SK-N-SH (cell line): ENCODE data around the gene SLC66A2. TPM values are rescaled to one million over a fixed set of nuclear protein-coding genes. Genes with fewer than 3 reads are reported as not detected.

ENCODE experiments used
- CTCF ChIA-PET: fragments of 300-600, 350-600 bp; formaldehyde crosslinking; extraction: SDS; loops from one replicate; lab custom pipeline; 2021; lab: Yijun Ruan, JAX
- POLR2A ChIA-PET: fragments of 350-600 bp; sonication (Branson Sonifier 250); formaldehyde crosslinking; extraction: SDS; loops from one replicate; lab custom pipeline; 2020; ENCODE audit warnings: antibody characterized with exemption, inconsistent platforms; lab: Yijun Ruan, JAX
- DNase-seq: peaks from one replicate; pipeline ENCODE4 v3.0.0; 2012
- H2AFZ ChIP-seq: fragments of 200-600 bp; sonication (generic); 2 replicates; pipeline ENCODE4 v1.8.1; 2016; ENCODE audit warnings: antibody characterized with exemption, mild to moderate bottlenecking, low read depth
- H3F3A ChIP-seq: fragments of 200-600 bp; sonication (generic); replicated peaks from 2 replicates; pipeline ENCODE3; 2016; ENCODE audit warnings: antibody characterized with exemption, mild to moderate bottlenecking; ENCODE audit not compliant: insufficient read depth
- H3K27ac ChIP-seq, 2 experiments: fragments of 200-500 bp in 1 of 2; fragments of 200-600 bp in 1 of 2; sonication (Bioruptor generic) in 1 of 2; sonication (generic), shearing (Covaris generic) in 1 of 2; 2 replicates each; pipeline versions ENCODE4 v1.5.1 to v1.6.1; 2014 to 2016; ENCODE audit warnings: low read depth in 2 of 2, inconsistent platforms in 1 of 2, low read length in 1 of 2, mild to moderate bottlenecking in 1 of 2, mixed read lengths in 1 of 2
- H3K27me3 ChIP-seq: fragments of 200-600 bp; sonication (generic), shearing (Covaris generic); 2 replicates; pipeline ENCODE4 v1.6.1; 2016; ENCODE audit warnings: mixed run types; ENCODE audit not compliant: insufficient read depth
- H3K36me3 ChIP-seq, 2 experiments: fragments of 200-500 bp in 1 of 2; fragments of 200-600 bp in 1 of 2; sonication (Bioruptor generic) in 1 of 2; sonication (generic) in 1 of 2; replicated peaks in 1 of 2; 2 replicates each; pipeline versions ENCODE3 to v1.5.1; 2014 to 2016; ENCODE audit warnings: low read length in 1 of 2, mild to moderate bottlenecking in 1 of 2; ENCODE audit not compliant: insufficient read depth in 2 of 2, control insufficient read depth in 1 of 2
- H3K4me1 ChIP-seq, 2 experiments: fragments of 200-500 bp in 1 of 2; fragments of 200-600 bp in 1 of 2; sonication (Bioruptor generic) in 1 of 2; sonication (generic), shearing (Covaris generic) in 1 of 2; 2 replicates each; pipeline versions ENCODE4 v1.5.1 to v1.6.1; 2014 to 2016; ENCODE audit warnings: low read depth in 1 of 2, low read length in 1 of 2, mixed run types in 1 of 2; ENCODE audit not compliant: insufficient read depth in 2 of 2, control insufficient read depth in 1 of 2
- H3K4me2 ChIP-seq: fragments of 200-600 bp; sonication (generic), shearing (Covaris generic); 2 replicates; pipeline ENCODE4 v1.6.1; 2017; ENCODE audit warnings: mixed run types
- H3K4me3 ChIP-seq, 2 experiments: fragments of 200-500 bp in 1 of 2; fragments of 200-600 bp in 1 of 2; sonication (Bioruptor generic) in 1 of 2; sonication (generic), shearing (Covaris generic) in 1 of 2; 2 replicates each; pipeline versions ENCODE4 v1.5.1 to v1.8.1; 2014 to 2016; ENCODE audit warnings: low read depth in 2 of 2, inconsistent platforms in 1 of 2, low read length in 1 of 2, mild to moderate bottlenecking in 1 of 2, mixed read lengths in 1 of 2, moderate library complexity in 1 of 2
- H3K79me2 ChIP-seq: fragments of 200-600 bp; sonication (generic); 2 replicates; pipeline ENCODE4 v1.8.1; 2017; ENCODE audit warnings: mild to moderate bottlenecking; ENCODE audit not compliant: insufficient read depth
- H3K9ac ChIP-seq: fragments of 200-600 bp; sonication (generic); 2 replicates; pipeline ENCODE4 v1.6.1; 2017; ENCODE audit warnings: mixed run types
- H3K9me2 ChIP-seq: fragments of 200-600 bp; sonication (generic); 2 replicates; pipeline ENCODE4 v1.6.1; 2017; ENCODE audit warnings: mixed run types
- H3K9me3 ChIP-seq: fragments of 200-600 bp; sonication (generic); 2 replicates; pipeline ENCODE4 v1.6.1; 2017; ENCODE audit warnings: mixed run types, mild to moderate bottlenecking, moderate library complexity
- H4K20me1 ChIP-seq: fragments of 200-600 bp; sonication (generic); 2 replicates; pipeline ENCODE4 v1.6.1; 2017; ENCODE audit warnings: mild to moderate bottlenecking, mixed run types; ENCODE audit not compliant: insufficient read depth
- CTCF ChIP-seq: fragments of 200-600 bp; sonication (generic); IDR thresholded peaks from 2 replicates; pipeline ENCODE4 v1.6.1; 2017; ENCODE audit warnings: antibody characterized with exemption, mild to moderate bottlenecking, moderate library complexity
- EZH2phosphoT487 ChIP-seq: fragments of 200-600 bp; sonication (generic); IDR thresholded peaks from 2 replicates; pipeline ENCODE4 v1.6.1; 2017; ENCODE audit warnings: low read depth, mixed run types, mild to moderate bottlenecking, antibody characterized with exemption, moderate library complexity, borderline replicate concordance
- FOSL2 ChIP-seq: IDR thresholded peaks from 2 replicates; pipeline ENCODE4 v1.4.0; 2012; ENCODE audit warnings: low read depth, mild to moderate bottlenecking, moderate library complexity, borderline replicate concordance
- FOXM1 ChIP-seq: IDR thresholded peaks from 2 replicates; pipeline ENCODE4 v1.4.0; 2012; ENCODE audit warnings: low read depth, mild to moderate bottlenecking
- GABPA ChIP-seq: IDR thresholded peaks from 2 replicates; pipeline ENCODE4 v1.4.0; 2012; ENCODE audit warnings: low read depth, mild to moderate bottlenecking
- GATA2 ChIP-seq: sonication (generic); formaldehyde crosslinking; IDR thresholded peaks from 2 replicates; pipeline ENCODE4 v1.5.0; 2020; ENCODE audit warnings: mild to moderate bottlenecking, missing genetic modification reagents
- IRF3 ChIP-seq: fragments of 150-350 bp; IDR thresholded peaks from 2 replicates; pipeline ENCODE4 v1.6.1; 2016; ENCODE audit warnings: mild to moderate bottlenecking, low read depth, low read length
- JUND ChIP-seq: IDR thresholded peaks from 2 replicates; pipeline ENCODE4 v1.4.0; 2012
- MEF2A ChIP-seq: IDR thresholded peaks from 2 replicates; pipeline ENCODE4 v1.4.0; 2012; ENCODE audit warnings: low read depth, borderline replicate concordance
- NFIC ChIP-seq: IDR thresholded peaks from 2 replicates; pipeline ENCODE4 v1.4.0; 2012; ENCODE audit warnings: borderline replicate concordance
- NRF1 ChIP-seq: IDR thresholded peaks from 2 replicates; pipeline ENCODE4 v1.6.1; 2012; ENCODE audit warnings: low read depth, mild to moderate bottlenecking, low read length
- PBX3 ChIP-seq: IDR thresholded peaks from 2 replicates; pipeline ENCODE4; 2012
- RCOR1 ChIP-seq: fragments of 150-350 bp; IDR thresholded peaks from 2 replicates; pipeline ENCODE4 v1.6.1; 2017; ENCODE audit warnings: antibody characterized with exemption, low read length
- REST ChIP-seq: IDR thresholded peaks from 2 replicates; pipeline ENCODE4 v1.6.1; 2012; ENCODE audit warnings: mild to moderate bottlenecking, low read depth, low read length, moderate library complexity
- RFX5 ChIP-seq: IDR thresholded peaks from 2 replicates; pipeline ENCODE4 v1.6.1; 2012; ENCODE audit warnings: mild to moderate bottlenecking, improper control_type of control experiment, low read length
- SIN3A ChIP-seq: IDR thresholded peaks from 2 replicates; pipeline ENCODE4 v1.6.1; 2012; ENCODE audit warnings: low read depth, mild to moderate bottlenecking, low read length, moderate library complexity, borderline replicate concordance
- SMC3 ChIP-seq: IDR thresholded peaks from 2 replicates; pipeline ENCODE4 v1.6.1; 2012; ENCODE audit warnings: low read depth, low read length, improper control_type of control experiment
- TCF12 ChIP-seq: IDR thresholded peaks from 2 replicates; pipeline ENCODE4 v1.4.0; 2012
- USF2 ChIP-seq: fragments of 150-350 bp; IDR thresholded peaks from 2 replicates; pipeline ENCODE4 v1.6.1; 2017; ENCODE audit warnings: antibody characterized with exemption, low read length, low read depth, borderline replicate concordance
- WGBS: methylation state at CpG from one replicate; pipeline ENCODE4 v1.1.6; 2017; ENCODE audit warnings: low lambda C conversion rate; 5-methylcytosine and 5-hydroxymethylcytosine counted together
- polyA plus RNA-seq, 3 experiments: library from polyadenylated mRNA; depleted of rRNA; stranded (reverse); fragments of >200 nt; gene quantifications; 2 replicates each; pipeline ENCODE4 v1.2.3, GENCODE V29; 2012

Gene SLC66A2
- polyA plus RNA-seq, 1 of the 3 experiments (the other 2 are of a cell fraction) = 14.5 TPM

GRCh38 chr18:79869591-79870300 lies 81.7 kb downstream of the SLC66A2 start:
- Histone ChIP-seq H3K9me2 (no peaks in the 10 kb centered on the region), H3K9ac (no peak overlapping the region), H3K36me3 (no peaks in the 10 kb centered on the region), H3K4me3 (no peak overlapping the region), H3K79me2 (no peaks in the 10 kb centered on the region), H3K9me3 (no peaks in the 10 kb centered on the region), H2AFZ (no peak overlapping the region), H4K20me1 (no peaks in the 10 kb centered on the region), H3K27ac (no peak overlapping the region), H3K4me2 (no peak overlapping the region), H3F3A (no peaks in the 10 kb centered on the region), H3K27me3 (peaks cover 43% of the 10 kb centered on the region; the same call in 1 of the 2 replicates), H3K4me1 (no peaks in the 10 kb centered on the region)
- CTCF ChIA-PET = interaction anchor here (0.7 kb wide), 1 partner anchor 99 kb away, joined by 3 read pairs; no protein-coding TSS in a partner anchor
- POLR2A ChIA-PET = interaction anchor here (0.6 kb wide), 1 partner anchor 13 kb away, joined by 3 read pairs; no protein-coding TSS in a partner anchor
- no peak for DNase-seq
- TF ChIP-seq TCF12 (no peak), FOSL2 (no peak), SMC3 (no peak), PBX3 (no peak), IRF3 (no peak), JUND (no peak), RFX5 (no peak), SIN3A (no peak), CTCF (no peak), GATA2 (no peak), MEF2A (no peak), REST (no peak), USF2 (no peak), NRF1 (no peak), NFIC (no peak), FOXM1 (no peak), GABPA (no peak), RCOR1 (no peak), EZH2phosphoT487 (no peak)
- WGBS = 18% methylated on average over 9 of the region's 32 CpGs
